K562 (cell line): ENCODE data around the gene USH1G. TPM values are rescaled to one million over a fixed set of nuclear protein-coding genes. Genes with fewer than 3 reads are reported as not detected.

Source experiments
- CCAR2 ChIP-seq: fragments of 200-400 bp; formaldehyde crosslinking; IDR thresholded peaks from 2 replicates; pipeline ENCODE4 v1.6.1; 2017; ENCODE audit warnings: mild to moderate bottlenecking, low read depth, low read length
- ERF ChIP-seq: fragments of 450-650 bp; formaldehyde crosslinking; IDR thresholded peaks from 2 replicates; pipeline ENCODE4 v1.4.0; 2020; ENCODE audit warnings: mild to moderate bottlenecking, mixed read lengths
- HMG20B ChIP-seq: fragments of 250-450 bp; sonication (Bioruptor Pico); IDR thresholded peaks from 2 replicates; pipeline ENCODE4 v1.5.0; 2021; ENCODE audit warnings: mild to moderate bottlenecking
- MAFF ChIP-seq: IDR thresholded peaks from 2 replicates; pipeline ENCODE4 v1.6.1; 2012; ENCODE audit warnings: low read length, improper control_type of control experiment
- MEF2A ChIP-seq: IDR thresholded peaks from 2 replicates; pipeline ENCODE4 v1.6.1; 2011; ENCODE audit warnings: low read depth, mild to moderate bottlenecking, low read length, moderate library complexity; ENCODE audit not compliant: control insufficient read depth
- PBX2 ChIP-seq, 2 experiments: IDR thresholded peaks in 1 of 2; conservative IDR thresholded peaks in 1 of 2; 2 replicates each; pipeline ENCODE4 v1.6.1; 2016; ENCODE audit warnings: low read depth in 2 of 2, mild to moderate bottlenecking in 1 of 2, missing compliant biosample characterization in 1 of 2, missing genetic modification characterization in 1 of 2, moderate library complexity in 1 of 2
- ZBTB40 ChIP-seq, 2 experiments: fragments of 450-650 bp in 1 of 2; sonication (generic) in 1 of 2; formaldehyde crosslinking in 1 of 2; IDR thresholded peaks; 2 replicates each; pipeline versions ENCODE4 v1.7.1 to v1.9.0; 2016 to 2022; ENCODE audit warnings: inconsistent platforms in 1 of 2, mild to moderate bottlenecking in 1 of 2, missing genetic modification reagents in 1 of 2
- ZNF282 ChIP-seq: sonication (generic); formaldehyde crosslinking; IDR thresholded peaks from 2 replicates; pipeline ENCODE4 v1.8.1; 2023; ENCODE audit warnings: missing genetic modification reagents
- polyA plus RNA-seq, 8 experiments: library from polyadenylated mRNA; depleted of rRNA in 4 of 8; stranded (reverse) in 5 of 8; unstranded in 3 of 8; fragments of >200 nt; fragmentation: Nextera tagmentation in 2 of 8; fragmentation: Illumina TruSeq in 1 of 8; extraction: Ambion mirVana in 2 of 8; extraction: Trizol in 1 of 8; gene quantifications; 2 replicates each; pipeline versions ENCODE4 v1.2.1 to v1.2.3, GENCODE V29; 2011 to 2014; ENCODE audit warnings: inconsistent platforms in 1 of 8, missing spikeins in 1 of 8
- total RNA-seq, 7 experiments: library from RNA; depleted of rRNA in 6 of 7; stranded (reverse); fragments of >200 nt in 6 of 7; fragmentation: Illumina TruSeq in 2 of 7; extraction: Trizol in 2 of 7; gene quantifications; 2 replicates each; pipeline versions ENCODE4 v1.2.1 to v1.2.3, GENCODE V29; 2011 to 2021; ENCODE audit warnings: low replicate concordance in 1 of 7
- TF ChIP-seq, protein P1 (sequence below): fragments of 250-450 bp; sonication (Bioruptor Pico); IDR thresholded peaks from 2 replicates; pipeline ENCODE4 v1.8.0; 2021; ENCODE audit warnings: mild to moderate bottlenecking, moderate library complexity
- TF ChIP-seq, protein P2 (sequence below): fragments of 250-450 bp; sonication (Bioruptor Pico); IDR thresholded peaks from 2 replicates; pipeline ENCODE4 v1.9.0; 2021; ENCODE audit warnings: mild to moderate bottlenecking, inconsistent platforms

USH1G gene
- total and polyA plus RNA-seq, 9 of the 15 experiments (the other 6 are each of a cell fraction or from before 2014, with no cell fraction given) = 0.22 to 1.00 (median 0.64) TPM; not detected in 2

DNA sequence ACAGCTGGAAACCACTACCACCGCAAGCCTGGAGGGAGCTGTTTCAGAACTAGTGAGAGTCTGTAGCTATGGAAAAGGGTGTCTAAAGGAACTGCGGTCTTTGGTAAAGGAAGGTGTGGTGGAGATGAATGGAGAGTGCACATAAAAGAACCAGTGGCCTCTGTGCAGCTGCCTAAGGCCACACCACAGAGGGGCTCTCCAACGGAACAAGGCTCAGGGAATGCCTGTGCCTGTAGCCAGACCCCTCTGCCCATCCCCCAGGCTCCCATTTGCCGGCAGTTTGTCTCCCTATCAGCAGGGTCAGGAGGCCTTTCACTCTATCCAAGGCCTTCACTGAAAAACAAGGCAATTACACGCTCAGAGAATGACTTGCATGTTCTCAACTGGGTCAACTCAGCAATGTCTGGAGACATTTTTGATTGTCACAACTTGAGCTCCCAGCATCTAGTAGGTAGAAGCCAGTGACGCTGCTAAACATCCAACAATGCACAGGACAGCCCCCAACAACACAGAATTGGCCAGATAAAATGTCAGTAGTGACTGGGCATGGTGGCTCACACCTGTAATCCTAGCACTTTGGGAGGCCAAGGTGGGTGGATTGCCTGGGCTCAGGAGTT is 47.0 kb downstream of the USH1G start (continued):
- TF ChIP-seq, protein P1, sequence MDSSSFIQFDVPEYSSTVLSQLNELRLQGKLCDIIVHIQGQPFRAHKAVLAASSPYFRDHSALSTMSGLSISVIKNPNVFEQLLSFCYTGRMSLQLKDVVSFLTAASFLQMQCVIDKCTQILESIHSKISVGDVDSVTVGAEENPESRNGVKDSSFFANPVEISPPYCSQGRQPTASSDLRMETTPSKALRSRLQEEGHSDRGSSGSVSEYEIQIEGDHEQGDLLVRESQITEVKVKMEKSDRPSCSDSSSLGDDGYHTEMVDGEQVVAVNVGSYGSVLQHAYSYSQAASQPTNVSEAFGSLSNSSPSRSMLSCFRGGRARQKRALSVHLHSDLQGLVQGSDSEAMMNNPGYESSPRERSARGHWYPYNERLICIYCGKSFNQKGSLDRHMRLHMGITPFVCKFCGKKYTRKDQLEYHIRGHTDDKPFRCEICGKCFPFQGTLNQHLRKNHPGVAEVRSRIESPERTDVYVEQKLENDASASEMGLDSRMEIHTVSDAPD (CRISPR knock-in tag) = no peak
- peak; percentile 80 for TF ChIP-seq MAFF
- TF ChIP-seq ZBTB40 (IDR thresholded peaks at IDR 0.05) = 0 out of 2 replicates have a peak, but pooled peaks have one; percentile 22
- 0 out of 2 replicates have a peak, but pooled peaks have one; percentile 29 for TF ChIP-seq ZBTB40 (CRISPR knock-in tag; IDR thresholded peaks at IDR 0.05)
- no peak; the same call in 1 of the 2 replicates for TF ChIP-seq ERF
- TF ChIP-seq HMG20B (CRISPR knock-in tag) = no peak
- TF ChIP-seq MEF2A = no peak
- no peak for TF ChIP-seq PBX2 (CRISPR knock-in tag; IDR thresholded peaks at IDR 0.05; ENCODE audit: low read depth)
- TF ChIP-seq PBX2 (tag; conservative IDR thresholded peaks at IDR 0.05; ENCODE audit: low read depth) = peak; percentile 73
- no peak for TF ChIP-seq CCAR2
- TF ChIP-seq, protein P2, sequence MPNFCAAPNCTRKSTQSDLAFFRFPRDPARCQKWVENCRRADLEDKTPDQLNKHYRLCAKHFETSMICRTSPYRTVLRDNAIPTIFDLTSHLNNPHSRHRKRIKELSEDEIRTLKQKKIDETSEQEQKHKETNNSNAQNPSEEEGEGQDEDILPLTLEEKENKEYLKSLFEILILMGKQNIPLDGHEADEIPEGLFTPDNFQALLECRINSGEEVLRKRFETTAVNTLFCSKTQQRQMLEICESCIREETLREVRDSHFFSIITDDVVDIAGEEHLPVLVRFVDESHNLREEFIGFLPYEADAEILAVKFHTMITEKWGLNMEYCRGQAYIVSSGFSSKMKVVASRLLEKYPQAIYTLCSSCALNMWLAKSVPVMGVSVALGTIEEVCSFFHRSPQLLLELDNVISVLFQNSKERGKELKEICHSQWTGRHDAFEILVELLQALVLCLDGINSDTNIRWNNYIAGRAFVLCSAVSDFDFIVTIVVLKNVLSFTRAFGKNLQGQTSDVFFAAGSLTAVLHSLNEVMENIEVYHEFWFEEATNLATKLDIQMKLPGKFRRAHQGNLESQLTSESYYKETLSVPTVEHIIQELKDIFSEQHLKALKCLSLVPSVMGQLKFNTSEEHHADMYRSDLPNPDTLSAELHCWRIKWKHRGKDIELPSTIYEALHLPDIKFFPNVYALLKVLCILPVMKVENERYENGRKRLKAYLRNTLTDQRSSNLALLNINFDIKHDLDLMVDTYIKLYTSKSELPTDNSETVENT (CRISPR knock-in tag) = peak; percentile 42; the same call in 1 of the 2 replicates
- TF ChIP-seq ZNF282 (CRISPR knock-in tag) = no peak
